GM19324 (cell line): ENCODE data around the gene CRB1.
"Not testable (repeated sequence)": the region's sequence is repeated elsewhere in the genome, so short reads cannot be mapped to it uniquely, and the experiment has no call there.

Experiments used
- ATAC-seq: cut with Tn5 transposase; IDR thresholded peaks from one replicate; pipeline ENCODE4 v1.9.1; 2021; ENCODE audit warnings: mild to moderate bottlenecking, moderate library complexity; ENCODE audit not compliant: unreplicated experiment, low FRiP score

Gene CRB1

GRCh38 chr1:197394831-197395608 is 127.0 kb downstream of the CRB1 start:
- ATAC-seq: no peak

- no peak for ATAC-seq
Measured at GRCh38 chr1:197397895-197398294, 129.8 kb downstream of the CRB1 start.

- peak; percentile 55 for ATAC-seq
Measured at GRCh38 chr1:197399755-197400521, 131.9 kb downstream of the CRB1 start.

- ATAC-seq: no peak
Measured at GRCh38 chr1:197400522-197400902, 132.5 kb downstream of the CRB1 start.

DNA sequence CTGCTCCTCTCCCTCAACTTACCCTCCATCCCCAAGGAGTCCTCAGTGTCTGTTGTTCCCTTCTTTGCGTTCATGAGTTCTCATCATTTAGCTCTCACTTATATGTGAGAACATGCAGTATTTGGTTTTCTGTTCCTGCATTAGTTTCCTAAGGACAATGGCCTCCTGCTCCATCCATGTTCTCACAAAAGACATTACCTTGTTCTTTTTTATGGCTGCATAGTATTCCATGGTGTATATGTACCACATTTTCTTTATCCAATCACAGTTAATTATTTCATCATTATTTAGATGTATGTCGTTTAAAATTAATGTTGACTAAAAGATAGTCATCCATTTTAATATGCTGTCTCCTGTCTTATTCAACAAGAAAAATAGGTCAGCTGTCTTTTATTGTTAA is 134.1 kb downstream of the CRB1 start:
- ATAC-seq: no peak

- not testable (repeated sequence) for ATAC-seq
Measured at GRCh38 chr1:197404774-197405173, 136.7 kb downstream of the CRB1 start.

GRCh38 chr1:197405614-197406013 is 137.6 kb downstream of the CRB1 start:
- not testable (repeated sequence) for ATAC-seq

- ATAC-seq: no peak
Measured at GRCh38 chr1:197413564-197413963, 145.5 kb downstream of the CRB1 start.

DNA sequence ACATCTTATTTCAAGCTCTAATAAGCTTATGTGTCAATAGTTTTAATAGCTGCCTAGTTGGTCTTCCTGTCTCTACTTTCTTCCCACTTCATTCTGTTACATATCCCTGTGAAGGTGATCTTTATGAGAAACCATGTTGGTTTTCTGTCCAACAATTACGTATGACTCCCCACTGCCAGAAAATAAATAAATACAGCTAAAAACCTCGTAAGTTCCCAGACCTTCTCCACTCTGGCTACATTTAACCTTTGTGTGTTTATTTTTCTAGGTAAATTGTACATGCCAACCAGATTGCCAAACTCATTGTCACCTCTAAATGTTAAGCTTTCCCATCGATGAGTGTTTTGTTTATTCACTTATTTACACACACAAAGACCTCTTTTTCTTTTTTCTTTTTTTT is 147.2 kb downstream of the CRB1 start:
- ATAC-seq: no peak

- no peak for ATAC-seq
Measured at GRCh38 chr1:197418693-197419092, 150.6 kb downstream of the CRB1 start.

DNA sequence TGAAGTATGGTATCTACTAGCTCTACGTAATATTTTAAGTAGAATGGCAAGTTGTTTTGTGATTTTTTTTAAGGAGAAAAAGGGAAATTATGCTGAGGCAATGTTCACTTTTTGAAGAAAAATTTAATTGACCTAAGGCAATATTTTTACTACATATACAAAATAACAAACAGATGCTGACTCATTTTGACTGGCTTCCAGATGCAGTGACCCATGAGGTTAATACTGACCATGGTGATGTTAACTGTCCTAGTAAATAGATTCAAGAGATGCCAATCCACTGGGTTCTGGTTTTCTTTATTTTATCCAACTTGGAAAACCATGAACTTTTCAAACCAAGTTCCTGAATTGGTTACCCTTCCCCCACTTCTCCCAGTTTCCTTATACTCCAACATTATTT is 154.9 kb downstream of the CRB1 start:
- ATAC-seq: no peak

DNA sequence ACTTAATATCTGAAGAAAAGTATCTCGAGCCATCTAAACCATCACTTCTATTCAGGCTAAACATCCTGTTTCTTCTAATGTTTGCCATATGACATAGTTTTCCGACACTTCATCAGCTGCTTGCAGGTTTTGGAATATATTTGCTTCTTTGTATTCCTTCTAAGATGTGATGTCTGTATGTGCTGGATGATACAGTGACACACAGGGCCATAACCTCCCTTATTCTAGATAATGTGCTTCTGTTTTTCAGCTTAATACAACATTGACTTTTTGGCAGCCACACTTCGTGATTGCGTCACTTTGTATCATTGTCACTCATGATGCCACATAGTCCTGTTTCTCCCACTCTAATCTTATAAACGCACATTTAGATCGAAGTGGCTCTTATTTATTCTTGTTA is 156.3 kb downstream of the CRB1 start:
- no peak for ATAC-seq

GRCh38 chr1:197429372-197429771 is 161.3 kb downstream of the CRB1 start:
- ATAC-seq: no peak

GRCh38 chr1:197435224-197435623 is 167.2 kb downstream of the CRB1 start:
- ATAC-seq: no peak

DNA sequence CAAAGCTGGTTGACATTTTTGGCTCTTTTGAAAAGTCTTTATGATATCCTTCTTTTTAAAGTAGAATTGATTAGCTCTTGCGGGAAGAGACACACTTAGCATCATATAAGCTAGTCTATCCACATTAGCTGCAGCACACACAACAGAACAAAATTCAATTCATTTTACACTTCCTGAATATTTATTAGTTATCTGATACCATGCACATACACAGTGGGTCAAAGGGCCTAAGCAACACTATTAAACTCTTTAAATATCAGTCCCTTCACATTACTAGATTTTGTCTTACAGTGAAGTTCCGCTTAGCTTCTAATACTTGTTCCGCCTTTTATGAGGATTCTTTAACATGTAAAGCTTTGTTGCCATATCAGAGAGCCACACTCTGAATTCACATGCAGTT is 169.5 kb downstream of the CRB1 start:
- ATAC-seq: no peak

- ATAC-seq: no peak
Measured at GRCh38 chr1:197438010-197438790, 170.1 kb downstream of the CRB1 start.

- ATAC-seq: no peak
Measured at GRCh38 chr1:197439708-197440280, 171.7 kb downstream of the CRB1 start.

- no peak for ATAC-seq
Measured at GRCh38 chr1:197440715-197441114, 172.7 kb downstream of the CRB1 start.

GRCh38 chr1:197441999-197442414 is 174.0 kb downstream of the CRB1 start:
- no peak for ATAC-seq

DNA sequence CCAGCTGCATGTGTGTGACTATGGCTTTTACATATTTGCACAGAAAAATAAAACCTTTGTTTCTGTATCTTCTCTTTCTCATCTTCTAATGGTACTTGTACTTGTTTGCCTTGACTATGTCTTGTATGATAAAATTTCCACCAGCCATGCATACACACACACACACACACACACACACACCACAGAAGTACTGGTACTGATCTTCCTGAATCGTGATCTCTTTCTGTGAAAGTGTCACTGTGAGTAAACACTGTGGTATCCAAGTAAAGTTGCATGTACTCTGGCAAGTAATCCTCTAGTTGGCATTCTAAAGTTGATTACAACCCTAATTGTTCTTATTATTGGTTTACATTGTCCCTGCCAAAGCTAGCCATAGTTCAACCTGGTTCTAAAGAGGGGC is 176.7 kb downstream of the CRB1 start:
- no peak for ATAC-seq
